IPS-15b (cell line): ENCODE measurements around the gene KANK3.
A peak's percentile ranks its signal among the peaks of the same experiment; 100 is the strongest.
"Not testable (repeated sequence)": the region's sequence is repeated elsewhere in the genome, so short reads cannot be mapped to it uniquely, and the experiment has no call there.

Experiments
- H3K27me3 ChIP-seq: one replicate; pipeline ENCODE4 v1.6.1; 2013; ENCODE audit warnings: low read length; ENCODE audit not compliant: control insufficient read depth, insufficient read depth
- H3K36me3 ChIP-seq: one replicate; pipeline ENCODE4 v1.6.1; 2013; ENCODE audit warnings: low read length; ENCODE audit not compliant: control insufficient read depth, insufficient read depth
- H3K4me1 ChIP-seq: one replicate; pipeline ENCODE4 v1.6.1; 2013; ENCODE audit warnings: mild to moderate bottlenecking, low read length; ENCODE audit not compliant: control insufficient read depth, insufficient read depth
- H3K4me3 ChIP-seq: one replicate; pipeline ENCODE4 v1.5.1; 2013; ENCODE audit warnings: low read depth, low read length
- H3K9ac ChIP-seq: one replicate; pipeline ENCODE4 v1.6.1; 2013; ENCODE audit warnings: low read depth, mild to moderate bottlenecking, low read length
- H3K9me3 ChIP-seq: one replicate; pipeline ENCODE4 v1.6.1; 2013; ENCODE audit warnings: mild to moderate bottlenecking, low read length; ENCODE audit not compliant: control insufficient read depth, insufficient read depth

KANK3 gene

DNA sequence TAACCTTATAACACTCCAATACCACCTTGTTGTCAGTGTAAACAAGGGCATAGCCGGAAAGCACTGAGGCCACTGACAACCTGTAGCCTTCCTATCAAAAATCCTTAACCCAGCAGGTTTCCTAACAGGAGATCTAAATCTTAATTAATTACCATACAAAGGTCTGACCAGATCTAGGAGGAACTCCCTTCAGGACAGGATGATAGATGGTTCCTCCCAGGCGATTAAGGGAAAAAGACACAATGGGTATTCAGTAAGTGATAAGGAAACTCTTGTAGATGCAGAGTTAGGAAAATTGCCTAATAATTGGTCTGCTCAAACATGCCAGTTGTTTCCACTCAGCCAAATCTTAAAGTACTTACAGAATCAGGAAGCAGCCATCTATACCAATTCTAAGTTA lies 42.0 kb upstream of the KANK3 start:
- not testable (repeated sequence) for H3K4me1 ChIP-seq, H3K9ac ChIP-seq, H3K36me3 ChIP-seq, H3K9me3 ChIP-seq, H3K4me3 ChIP-seq, H3K27me3 ChIP-seq

DNA sequence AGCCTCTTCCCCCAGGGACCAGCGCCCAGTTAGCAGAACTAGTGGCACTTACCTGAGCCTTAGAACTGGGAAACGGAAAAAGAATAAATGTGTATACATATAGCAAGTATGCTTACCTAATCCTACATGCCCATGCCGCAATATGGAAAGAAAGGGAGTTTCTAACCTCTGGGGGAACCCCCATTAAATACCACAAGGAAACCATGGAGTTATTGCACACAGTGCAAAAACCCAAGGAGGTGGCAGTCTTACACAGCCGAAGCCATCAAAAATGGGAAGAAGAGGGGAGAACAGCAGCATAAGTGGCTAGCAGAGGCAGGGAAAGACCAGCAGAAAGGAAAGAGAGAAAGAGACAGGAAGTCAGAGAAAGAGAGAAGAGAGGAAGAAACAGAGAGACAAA lies 41.5 kb upstream of the KANK3 start:
- not testable (repeated sequence) for H3K4me3 ChIP-seq

DNA sequence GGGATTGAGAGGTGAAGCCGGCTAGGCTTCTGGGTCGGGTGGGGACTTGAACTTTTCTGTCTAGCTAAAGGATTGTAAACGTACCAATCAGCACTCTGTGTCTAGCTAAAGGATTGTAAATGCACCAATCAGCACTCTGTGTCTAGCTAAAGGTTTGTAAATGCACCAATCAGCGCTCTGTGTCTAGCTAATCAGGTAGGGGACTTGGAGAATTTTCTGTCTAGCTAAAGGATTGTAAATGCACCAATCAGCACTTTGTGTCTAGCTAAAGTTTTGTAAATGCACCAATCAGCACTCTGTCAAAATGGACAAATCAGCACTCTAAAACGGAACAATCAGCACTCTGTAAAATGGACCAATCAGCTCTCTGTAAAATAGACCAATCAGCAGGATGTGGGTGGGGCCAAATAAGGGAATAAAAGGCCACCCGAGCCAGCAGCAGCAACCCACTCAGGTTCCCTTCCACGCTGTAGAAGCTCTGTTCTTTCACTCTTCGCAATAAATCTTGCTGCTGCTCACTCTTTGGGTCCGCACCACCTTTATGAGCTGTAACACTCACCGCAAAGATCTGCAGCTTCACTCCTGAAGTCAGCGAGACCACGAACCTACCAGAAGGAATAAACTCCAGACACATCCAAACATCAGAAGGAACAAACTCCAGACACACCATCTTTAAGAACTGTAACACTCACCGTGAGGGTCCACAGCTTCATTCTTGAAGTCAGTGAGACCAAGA lies 36.3 kb upstream of the KANK3 start:
- H3K4me3 ChIP-seq, H3K27me3 ChIP-seq, H3K4me1 ChIP-seq, H3K9ac ChIP-seq, H3K36me3 ChIP-seq, H3K9me3 ChIP-seq: not testable (repeated sequence)

More for the DNA sequence above, 41.5 kb upstream of the KANK3 start:
- H3K9me3 ChIP-seq, H3K27me3 ChIP-seq, H3K36me3 ChIP-seq, H3K4me1 ChIP-seq, H3K9ac ChIP-seq: not testable (repeated sequence)

DNA sequence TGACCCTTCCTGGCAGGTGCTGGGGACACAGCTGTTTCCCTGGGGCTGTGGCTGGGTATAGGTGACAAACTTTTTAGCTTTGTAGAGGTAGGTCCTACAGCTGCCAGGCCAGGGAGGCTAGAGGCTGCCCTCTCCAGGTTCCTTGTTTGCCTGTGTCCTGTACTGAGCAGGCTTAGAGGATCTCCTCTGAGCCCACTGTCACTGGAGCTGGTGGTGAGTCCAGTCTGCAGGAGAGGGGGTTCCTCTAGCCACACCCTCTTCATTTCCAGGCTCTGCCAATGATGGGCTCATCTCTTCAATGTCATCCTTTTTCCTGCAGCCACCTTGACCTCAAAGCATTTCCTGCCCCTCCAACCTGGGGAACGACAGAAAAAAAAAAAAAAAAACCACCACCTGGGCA lies 34.5 kb upstream of the KANK3 start:
- peaks cover 8% of the 10 kb centered on the region for H3K36me3 ChIP-seq
- H3K4me3 ChIP-seq = no peak overlapping the region
- no peak overlapping the region for H3K9ac ChIP-seq
- no peaks in the 10 kb centered on the region for H3K4me1 ChIP-seq
- H3K27me3 ChIP-seq = no peaks in the 10 kb centered on the region
- H3K9me3 ChIP-seq = no peaks in the 10 kb centered on the region

DNA sequence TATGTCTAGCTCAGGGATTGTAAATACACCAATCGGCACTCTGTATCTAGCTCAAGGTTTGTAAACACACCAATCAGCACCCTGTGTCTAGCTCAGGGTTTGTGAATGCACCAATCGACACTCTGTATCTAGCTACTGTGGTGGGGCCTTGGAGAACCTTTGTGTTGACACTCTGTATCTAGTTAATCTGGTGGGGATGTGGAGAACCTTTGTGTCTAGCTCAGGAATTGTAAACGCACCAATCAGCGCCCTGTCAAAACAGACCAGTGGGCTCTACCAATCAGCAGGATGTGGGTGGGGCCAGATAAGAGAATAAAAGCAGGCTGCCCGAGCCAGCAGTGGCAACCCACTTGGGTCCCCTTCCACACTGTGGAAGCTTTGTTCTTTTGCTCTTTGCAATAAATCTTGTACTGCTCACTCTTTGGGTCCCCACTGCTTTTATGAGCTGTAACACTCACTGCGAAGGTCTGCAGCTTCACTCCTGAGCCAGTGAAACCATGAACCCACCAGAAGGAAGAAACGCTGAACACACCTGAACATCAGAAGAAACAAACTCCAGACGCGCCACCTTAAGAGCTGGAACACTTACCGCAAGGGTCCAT lies 33.4 kb upstream of the KANK3 start:
- not testable (repeated sequence) for H3K9ac ChIP-seq, H3K9me3 ChIP-seq, H3K27me3 ChIP-seq, H3K36me3 ChIP-seq, H3K4me3 ChIP-seq, H3K4me1 ChIP-seq

DNA sequence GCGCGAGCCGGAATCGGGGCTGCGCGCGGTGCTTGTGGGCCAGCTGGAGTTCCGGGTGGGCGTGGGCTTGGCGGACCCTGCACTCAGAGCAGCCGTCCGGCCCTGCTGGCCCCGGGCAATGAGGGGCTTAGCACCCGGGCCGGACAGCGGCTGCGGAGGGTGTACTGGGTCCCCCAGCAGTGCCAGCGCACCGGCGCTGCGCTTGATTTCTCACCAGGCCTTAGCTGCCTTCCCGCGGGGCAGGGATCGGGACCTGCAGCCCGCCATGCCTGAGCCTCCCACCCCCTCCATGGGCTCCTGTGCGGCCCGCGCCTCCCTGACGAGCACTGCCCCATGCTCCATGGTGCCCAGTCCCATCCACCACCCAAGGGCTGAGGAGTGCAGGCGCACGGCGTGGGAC lies 32.7 kb upstream of the KANK3 start:
- H3K36me3 ChIP-seq = peaks cover 13% of the 10 kb centered on the region
- H3K4me1 ChIP-seq, H3K9me3 ChIP-seq, H3K9ac ChIP-seq, H3K4me3 ChIP-seq, H3K27me3 ChIP-seq: not testable (repeated sequence)

DNA sequence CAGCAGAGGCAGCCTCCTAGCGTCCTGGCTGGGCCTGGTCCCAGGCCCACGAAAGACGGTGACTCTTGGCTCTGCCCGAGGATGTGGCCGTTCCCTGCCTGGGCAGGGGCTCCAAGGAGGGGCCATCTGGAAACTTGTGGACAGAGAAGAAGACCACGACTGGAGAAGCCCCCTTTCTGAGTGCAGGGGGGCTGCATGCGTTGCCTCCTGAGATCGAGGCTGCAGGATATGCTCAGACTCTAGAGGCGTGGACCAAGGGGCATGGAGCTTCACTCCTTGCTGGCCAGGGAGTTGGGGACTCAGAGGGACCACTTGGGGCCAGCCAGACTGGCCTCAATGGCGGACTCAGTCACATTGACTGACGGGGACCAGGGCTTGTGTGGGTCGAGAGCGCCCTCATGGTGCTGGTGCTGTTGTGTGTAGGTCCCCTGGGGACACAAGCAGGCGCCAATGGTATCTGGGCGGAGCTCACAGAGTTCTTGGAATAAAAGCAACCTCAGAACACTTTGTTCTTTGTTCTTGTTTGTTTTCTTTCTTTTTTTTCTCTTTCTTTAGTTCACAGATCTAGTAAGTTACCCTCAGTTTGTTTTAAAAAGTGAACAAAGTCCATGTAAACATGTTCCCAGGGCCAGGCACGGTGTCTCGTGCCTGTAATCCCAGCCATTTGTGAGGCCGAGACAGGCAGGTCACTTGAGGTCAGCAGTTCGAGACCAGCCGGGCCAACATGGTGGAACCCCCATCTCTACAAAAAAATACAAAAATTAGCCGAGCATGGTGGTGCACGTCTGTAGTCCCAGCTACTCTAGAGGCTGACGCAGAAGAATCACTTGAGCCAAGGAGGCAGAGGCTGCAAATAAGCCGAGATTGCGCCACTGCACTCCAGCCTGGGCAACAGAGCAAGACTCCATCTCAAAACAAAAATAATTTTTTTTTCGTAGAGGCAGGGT lies 31.1 kb upstream of the KANK3 start:
- H3K36me3 ChIP-seq = peaks cover 14% of the 10 kb centered on the region
- no peaks in the 10 kb centered on the region for H3K4me1 ChIP-seq
- no peak overlapping the region for H3K4me3 ChIP-seq
- no peaks in the 10 kb centered on the region for H3K27me3 ChIP-seq
- no peaks in the 10 kb centered on the region for H3K9me3 ChIP-seq
- H3K9ac ChIP-seq = no peak overlapping the region

DNA sequence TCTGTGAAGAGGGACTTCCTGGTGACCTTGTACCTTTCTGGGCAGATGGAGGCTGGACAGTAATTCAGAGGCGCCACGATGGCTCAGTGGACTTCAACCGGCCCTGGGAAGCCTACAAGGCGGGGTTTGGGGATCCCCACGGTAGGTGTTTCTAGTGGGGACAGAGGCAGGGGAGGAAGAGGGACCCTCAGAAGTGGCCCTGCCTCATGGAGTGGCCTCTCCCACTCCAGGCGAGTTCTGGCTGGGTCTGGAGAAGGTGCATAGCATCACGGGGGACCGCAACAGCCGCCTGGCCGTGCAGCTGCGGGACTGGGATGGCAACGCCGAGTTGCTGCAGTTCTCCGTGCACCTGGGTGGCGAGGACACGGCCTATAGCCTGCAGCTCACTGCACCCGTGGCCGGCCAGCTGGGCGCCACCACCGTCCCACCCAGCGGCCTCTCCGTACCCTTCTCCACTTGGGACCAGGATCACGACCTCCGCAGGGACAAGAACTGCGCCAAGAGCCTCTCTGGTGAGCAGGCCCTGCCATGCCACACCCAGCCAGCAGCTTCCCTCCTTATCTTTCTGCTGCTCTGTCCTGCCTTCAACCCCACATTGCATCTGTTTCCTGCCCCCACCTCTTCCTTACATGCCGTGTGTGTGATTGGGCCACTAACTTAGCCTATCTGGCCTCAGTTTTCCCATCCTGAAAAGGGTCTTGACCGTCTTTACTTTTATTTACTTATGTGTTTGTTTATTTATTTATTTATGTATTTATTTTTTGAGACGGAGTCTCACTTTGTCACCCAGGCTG lies 28.1 kb upstream of the KANK3 start:
- H3K9me3 ChIP-seq = no peaks in the 10 kb centered on the region
- H3K27me3 ChIP-seq = no peaks in the 10 kb centered on the region
- H3K4me3 ChIP-seq = no peak overlapping the region
- H3K9ac ChIP-seq = no peak overlapping the region
- peaks cover 3% of the 10 kb centered on the region for H3K4me1 ChIP-seq
- peaks cover 14% of the 10 kb centered on the region for H3K36me3 ChIP-seq

DNA sequence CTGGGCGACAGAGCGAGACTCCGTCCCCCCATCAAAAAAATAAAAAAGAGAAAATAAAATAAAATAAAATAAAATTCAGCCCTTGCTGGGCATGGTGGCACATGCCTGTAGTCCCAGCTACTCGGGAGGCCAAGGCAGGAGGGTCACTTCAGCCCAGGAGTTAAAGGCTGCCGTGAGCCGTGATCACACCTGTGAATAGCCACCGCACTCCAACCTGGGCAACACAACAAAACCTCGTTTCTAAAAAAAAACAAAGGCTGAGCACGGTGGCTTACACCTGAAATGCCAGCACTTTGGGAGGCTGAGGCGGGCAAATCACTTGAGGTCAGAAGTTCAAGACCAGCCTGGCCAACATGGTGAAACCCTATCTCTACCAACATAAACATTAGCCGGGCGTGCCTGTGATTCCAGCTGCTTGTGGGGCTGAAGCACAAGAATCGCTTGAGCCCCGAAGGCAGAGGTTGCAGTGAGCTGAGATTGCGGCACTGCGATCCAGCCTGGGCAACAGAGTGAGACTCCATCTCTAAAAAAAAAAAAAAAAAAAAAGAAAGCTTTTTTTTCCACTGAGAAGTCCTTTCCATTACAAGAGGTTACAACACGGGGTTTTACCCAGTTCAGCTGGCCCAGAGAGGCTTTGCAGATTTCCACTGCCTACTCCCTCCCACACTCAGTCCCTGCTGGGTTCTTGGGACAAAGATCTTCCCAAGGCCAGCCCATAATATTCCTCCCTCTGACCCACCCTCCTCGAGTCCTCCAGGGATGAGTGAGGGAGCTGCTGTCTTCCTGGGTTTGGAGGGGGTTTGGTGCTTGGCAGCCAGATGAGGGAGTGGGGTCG lies 27.3 kb upstream of the KANK3 start:
- H3K27me3 ChIP-seq = peaks cover 4% of the 10 kb centered on the region
- H3K4me3 ChIP-seq = no peak overlapping the region
- H3K4me1 ChIP-seq = peaks cover 3% of the 10 kb centered on the region
- H3K9ac ChIP-seq = no peak overlapping the region
- H3K9me3 ChIP-seq = no peaks in the 10 kb centered on the region
- peaks cover 14% of the 10 kb centered on the region for H3K36me3 ChIP-seq

DNA sequence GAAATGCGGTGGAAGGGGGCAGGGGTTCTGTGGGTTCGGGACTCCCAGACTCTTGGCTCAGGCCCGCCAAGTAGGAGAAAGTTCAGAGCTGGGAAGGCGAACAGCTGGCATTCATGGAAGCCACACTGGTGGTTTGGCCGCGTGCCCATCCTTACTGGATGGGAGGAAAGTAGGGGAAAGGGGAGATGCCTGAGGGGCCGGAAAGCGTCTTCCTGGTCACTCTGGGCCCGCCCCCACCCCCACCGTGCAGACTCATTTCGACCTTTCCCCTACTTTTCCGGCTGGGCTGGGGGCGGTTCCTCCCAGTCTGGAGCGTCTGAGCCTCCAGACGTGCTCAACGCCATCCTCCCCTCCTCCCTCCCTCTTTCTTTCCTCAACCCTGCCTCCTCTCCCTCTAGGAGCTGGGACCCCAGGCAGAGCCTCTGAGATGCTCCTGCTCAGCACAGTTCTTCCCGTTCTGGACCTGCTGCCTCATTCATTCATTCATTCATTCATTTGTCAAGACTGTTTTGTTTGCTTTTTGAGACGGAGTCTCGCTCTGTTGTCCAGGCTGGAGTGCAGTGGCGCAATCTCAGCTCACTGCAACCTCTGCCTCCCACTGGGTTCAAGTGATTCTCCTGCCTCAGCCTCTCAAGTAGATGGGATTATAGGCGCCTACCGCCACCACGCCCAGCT lies 24.4 kb upstream of the KANK3 start:
- H3K4me1 ChIP-seq = peaks cover 3% of the 10 kb centered on the region
- peak overlapping the region; percentile 58 for H3K4me3 ChIP-seq
- H3K9ac ChIP-seq = peak overlapping the region; percentile 65
- H3K27me3 ChIP-seq = peaks cover 5% of the 10 kb centered on the region
- H3K9me3 ChIP-seq = no peaks in the 10 kb centered on the region
- H3K36me3 ChIP-seq = peaks cover 6% of the 10 kb centered on the region
